K562 (cell line): ENCODE data around the gene LRRC3.

ENCODE experiments used
- EP300 ChIP-seq: IDR thresholded peaks from 2 replicates; pipeline ENCODE4 v1.6.1; 2012; ENCODE audit warnings: low read length, improper control_type of control experiment
- JUND ChIP-seq, 2 experiments: IDR thresholded peaks; 2 replicates in 1 of 2; 3 replicates in 1 of 2; pipeline ENCODE4 v1.6.1; 2011; ENCODE audit warnings: borderline replicate concordance in 2 of 2, low read depth in 2 of 2, low read length in 2 of 2, improper control_type of control experiment in 1 of 2, missing biosample characterization in 1 of 2, missing genetic modification characterization in 1 of 2, missing genetic modification reagents in 1 of 2
- NFIC ChIP-seq: fragments of 450-650 bp; IDR thresholded peaks from 2 replicates; pipeline ENCODE4 v1.6.1; 2017; ENCODE audit warnings: mild to moderate bottlenecking, inconsistent platforms
- POLR2A ChIP-seq: fragments of 450-650 bp; conservative IDR thresholded peaks from 2 replicates; pipeline ENCODE4 v1.6.1; 2016
- SMARCA5 ChIP-seq: fragments of 450-650 bp; IDR thresholded peaks from 2 replicates; pipeline ENCODE4 v1.6.1; 2016
- SNIP1 ChIP-seq: fragments of 450-650 bp; IDR thresholded peaks from 2 replicates; pipeline ENCODE4 v1.7.1; 2017; ENCODE audit warnings: low read depth, mild to moderate bottlenecking
- TSC22D4 ChIP-seq: fragments of 450-650 bp; IDR thresholded peaks from 2 replicates; pipeline ENCODE4 v1.6.1; 2016; ENCODE audit warnings: missing genetic modification characterization, missing biosample characterization, control low read depth
- ZZZ3 ChIP-seq: fragments of 450-650 bp; IDR thresholded peaks from 2 replicates; pipeline ENCODE4 v1.6.1; 2016; ENCODE audit warnings: antibody characterized with exemption, mild to moderate bottlenecking, moderate library complexity
- TF ChIP-seq, protein P1 (sequence below): fragments of 250-450 bp; sonication (Bioruptor Pico); IDR thresholded peaks from 2 replicates; pipeline ENCODE4 v1.5.0; 2020; ENCODE audit warnings: mild to moderate bottlenecking, borderline replicate concordance
- TF ChIP-seq, protein P2 (sequence below), 3 experiments: IDR thresholded peaks in 2 of 3; conservative IDR thresholded peaks in 1 of 3; 2 replicates each; pipeline ENCODE4 v1.5.1; 2011 to 2012; ENCODE audit warnings: low read length in 3 of 3, mild to moderate bottlenecking in 3 of 3, control low read depth in 2 of 3, improper control_type of control experiment in 1 of 3, inconsistent platforms in 1 of 3, low read depth in 1 of 3, mixed read lengths in 1 of 3, moderate library complexity in 1 of 3; ENCODE audit not compliant: insufficient read depth in 2 of 3
- TF ChIP-seq, protein P3 (sequence below), 2 experiments: fragments of 450-650 bp; formaldehyde crosslinking in 1 of 2; IDR thresholded peaks; 2 replicates each; pipeline versions ENCODE4 v1.4.0 to v1.6.1; 2014 to 2020; ENCODE audit warnings: mild to moderate bottlenecking in 2 of 2, borderline replicate concordance in 1 of 2, low read depth in 1 of 2

DNA sequence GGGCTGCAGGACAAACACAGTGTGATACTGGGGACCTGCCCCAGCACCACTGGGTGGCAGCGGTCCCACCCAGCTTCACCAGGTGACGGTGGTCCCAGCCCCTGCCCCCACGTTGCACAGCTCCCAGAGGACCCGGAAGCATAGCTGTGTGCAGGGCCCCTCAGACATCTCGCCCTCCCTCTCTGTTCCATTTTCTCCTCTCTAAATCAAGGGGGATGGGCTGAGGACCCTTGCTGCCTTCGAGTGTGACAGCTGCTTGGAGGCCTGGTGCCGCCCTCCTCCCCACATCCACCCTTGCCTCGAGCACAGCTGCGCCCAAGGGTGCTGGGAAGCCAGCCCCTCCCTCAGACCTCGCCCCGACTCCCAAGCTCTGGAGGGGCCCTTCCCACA, 16.1 kb upstream of the LRRC3 start:
- TF ChIP-seq SNIP1 (no peak), EP300 (no peak), POLR2A (no peak), JUND (IDR thresholded peaks at IDR 0.05; ENCODE audit: borderline replicate concordance, low read depth, low read length) (no peak), JUND (tag; IDR thresholded peaks at IDR 0.05; ENCODE audit: borderline replicate concordance, low read depth, low read length) (no peak), TSC22D4 (no peak), ZZZ3 (no peak), NFIC (no peak), SMARCA5 (no peak)
- TF ChIP-seq, protein P1, sequence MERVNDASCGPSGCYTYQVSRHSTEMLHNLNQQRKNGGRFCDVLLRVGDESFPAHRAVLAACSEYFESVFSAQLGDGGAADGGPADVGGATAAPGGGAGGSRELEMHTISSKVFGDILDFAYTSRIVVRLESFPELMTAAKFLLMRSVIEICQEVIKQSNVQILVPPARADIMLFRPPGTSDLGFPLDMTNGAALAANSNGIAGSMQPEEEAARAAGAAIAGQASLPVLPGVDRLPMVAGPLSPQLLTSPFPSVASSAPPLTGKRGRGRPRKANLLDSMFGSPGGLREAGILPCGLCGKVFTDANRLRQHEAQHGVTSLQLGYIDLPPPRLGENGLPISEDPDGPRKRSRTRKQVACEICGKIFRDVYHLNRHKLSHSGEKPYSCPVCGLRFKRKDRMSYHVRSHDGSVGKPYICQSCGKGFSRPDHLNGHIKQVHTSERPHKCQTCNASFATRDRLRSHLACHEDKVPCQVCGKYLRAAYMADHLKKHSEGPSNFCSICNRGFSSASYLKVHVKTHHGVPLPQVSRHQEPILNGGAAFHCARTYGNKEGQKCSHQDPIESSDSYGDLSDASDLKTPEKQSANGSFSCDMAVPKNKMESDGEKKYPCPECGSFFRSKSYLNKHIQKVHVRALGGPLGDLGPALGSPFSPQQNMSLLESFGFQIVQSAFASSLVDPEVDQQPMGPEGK (CRISPR knock-in tag), result no peak
- TF ChIP-seq, protein P2, sequence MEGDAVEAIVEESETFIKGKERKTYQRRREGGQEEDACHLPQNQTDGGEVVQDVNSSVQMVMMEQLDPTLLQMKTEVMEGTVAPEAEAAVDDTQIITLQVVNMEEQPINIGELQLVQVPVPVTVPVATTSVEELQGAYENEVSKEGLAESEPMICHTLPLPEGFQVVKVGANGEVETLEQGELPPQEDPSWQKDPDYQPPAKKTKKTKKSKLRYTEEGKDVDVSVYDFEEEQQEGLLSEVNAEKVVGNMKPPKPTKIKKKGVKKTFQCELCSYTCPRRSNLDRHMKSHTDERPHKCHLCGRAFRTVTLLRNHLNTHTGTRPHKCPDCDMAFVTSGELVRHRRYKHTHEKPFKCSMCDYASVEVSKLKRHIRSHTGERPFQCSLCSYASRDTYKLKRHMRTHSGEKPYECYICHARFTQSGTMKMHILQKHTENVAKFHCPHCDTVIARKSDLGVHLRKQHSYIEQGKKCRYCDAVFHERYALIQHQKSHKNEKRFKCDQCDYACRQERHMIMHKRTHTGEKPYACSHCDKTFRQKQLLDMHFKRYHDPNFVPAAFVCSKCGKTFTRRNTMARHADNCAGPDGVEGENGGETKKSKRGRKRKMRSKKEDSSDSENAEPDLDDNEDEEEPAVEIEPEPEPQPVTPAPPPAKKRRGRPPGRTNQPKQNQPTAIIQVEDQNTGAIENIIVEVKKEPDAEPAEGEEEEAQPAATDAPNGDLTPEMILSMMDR (IDR thresholded peaks at IDR 0.05 in 2 of 3, conservative IDR thresholded peaks at IDR 0.05 in 1 of 3; ENCODE audit: insufficient read depth in 2 of 3, low read depth in 1 of 3, low read length in 3 of 3), result no peak
- TF ChIP-seq, protein P3, sequence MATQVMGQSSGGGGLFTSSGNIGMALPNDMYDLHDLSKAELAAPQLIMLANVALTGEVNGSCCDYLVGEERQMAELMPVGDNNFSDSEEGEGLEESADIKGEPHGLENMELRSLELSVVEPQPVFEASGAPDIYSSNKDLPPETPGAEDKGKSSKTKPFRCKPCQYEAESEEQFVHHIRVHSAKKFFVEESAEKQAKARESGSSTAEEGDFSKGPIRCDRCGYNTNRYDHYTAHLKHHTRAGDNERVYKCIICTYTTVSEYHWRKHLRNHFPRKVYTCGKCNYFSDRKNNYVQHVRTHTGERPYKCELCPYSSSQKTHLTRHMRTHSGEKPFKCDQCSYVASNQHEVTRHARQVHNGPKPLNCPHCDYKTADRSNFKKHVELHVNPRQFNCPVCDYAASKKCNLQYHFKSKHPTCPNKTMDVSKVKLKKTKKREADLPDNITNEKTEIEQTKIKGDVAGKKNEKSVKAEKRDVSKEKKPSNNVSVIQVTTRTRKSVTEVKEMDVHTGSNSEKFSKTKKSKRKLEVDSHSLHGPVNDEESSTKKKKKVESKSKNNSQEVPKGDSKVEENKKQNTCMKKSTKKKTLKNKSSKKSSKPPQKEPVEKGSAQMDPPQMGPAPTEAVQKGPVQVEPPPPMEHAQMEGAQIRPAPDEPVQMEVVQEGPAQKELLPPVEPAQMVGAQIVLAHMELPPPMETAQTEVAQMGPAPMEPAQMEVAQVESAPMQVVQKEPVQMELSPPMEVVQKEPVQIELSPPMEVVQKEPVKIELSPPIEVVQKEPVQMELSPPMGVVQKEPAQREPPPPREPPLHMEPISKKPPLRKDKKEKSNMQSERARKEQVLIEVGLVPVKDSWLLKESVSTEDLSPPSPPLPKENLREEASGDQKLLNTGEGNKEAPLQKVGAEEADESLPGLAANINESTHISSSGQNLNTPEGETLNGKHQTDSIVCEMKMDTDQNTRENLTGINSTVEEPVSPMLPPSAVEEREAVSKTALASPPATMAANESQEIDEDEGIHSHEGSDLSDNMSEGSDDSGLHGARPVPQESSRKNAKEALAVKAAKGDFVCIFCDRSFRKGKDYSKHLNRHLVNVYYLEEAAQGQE (IDR thresholded peaks at IDR 0.05; ENCODE audit: borderline replicate concordance), result no peak
- TF ChIP-seq, protein P3 (CRISPR knock-in tag; IDR thresholded peaks at IDR 0.05; ENCODE audit: low read depth), result no peak
